Panc1 (cell line): ENCODE data around the gene KIR3DL3. TPM values are rescaled to one million over a fixed set of nuclear protein-coding genes. Genes with fewer than 3 reads are reported as not detected.

ENCODE experiments used
- ATAC-seq: fragments of 200-7000 bp; cut with Tn5 transposase; 2 replicates; pipeline ENCODE4 v1.9.1; 2020; ENCODE audit warnings: mild to moderate bottlenecking, moderate library complexity
- BruUV-seq: library from RNA; stranded (reverse); fragments of 400-500 nt; replicated peaks from 2 replicates; lab custom pipeline; 2021; lab: Mats Ljungman, UMichigan
- CTCF ChIA-PET: fragments of 300-600 bp; sonication (Branson Sonifier 250); formaldehyde crosslinking; loops from one replicate; lab custom pipeline; 2022; ENCODE audit warnings: antibody characterized with exemption; lab: Charles Lee
- POLR2A ChIA-PET: fragments of 300-600 bp; sonication (Branson Sonifier 250); formaldehyde crosslinking; loops from one replicate; lab custom pipeline; 2022; ENCODE audit warnings: antibody characterized with exemption; lab: Charles Lee
- DNase-seq: peaks from one replicate; pipeline ENCODE4 v3.0.0-alpha.2; 2010; ENCODE audit warnings: low read depth, low spot score
- H3K27ac ChIP-seq: 2 replicates; pipeline ENCODE4 v1.5.1; 2011; ENCODE audit warnings: mild to moderate bottlenecking, low read length, inconsistent platforms
- H3K27me3 ChIP-seq: fragments of 200-500 bp; sonication (Bioruptor generic); 2 replicates; pipeline ENCODE4 v1.6.0; 2014; ENCODE audit warnings: low read length, inconsistent platforms; ENCODE audit not compliant: control insufficient read depth, insufficient read depth
- H3K36me3 ChIP-seq: fragments of 200-500 bp; sonication (Bioruptor generic); 2 replicates; pipeline ENCODE4 v1.5.1; 2014; ENCODE audit warnings: inconsistent platforms, mild to moderate bottlenecking, low read length, moderate library complexity; ENCODE audit not compliant: control insufficient read depth, insufficient read depth
- H3K4me1 ChIP-seq: 2 replicates; pipeline ENCODE4 v1.5.1; 2011; ENCODE audit warnings: inconsistent platforms, mild to moderate bottlenecking, low read length, moderate library complexity; ENCODE audit not compliant: control insufficient read depth, insufficient read depth
- H3K4me3 ChIP-seq, 2 experiments: 2 replicates each; pipeline ENCODE4 v1.5.1; 2011 to 2012; ENCODE audit warnings: low read depth in 2 of 2, low read length in 2 of 2, mild to moderate bottlenecking in 2 of 2, inconsistent platforms in 1 of 2, moderate library complexity in 1 of 2
- H3K9me3 ChIP-seq: fragments of 200-500 bp; sonication (Bioruptor generic); 2 replicates; pipeline ENCODE4 v1.5.1; 2014; ENCODE audit warnings: low read depth, mild to moderate bottlenecking, inconsistent platforms, low read length, moderate library complexity; ENCODE audit not compliant: control insufficient read depth, insufficient read depth
- POLR2AphosphoS5 ChIP-seq: IDR thresholded peaks from 2 replicates; pipeline ENCODE4 v1.6.1; 2012; ENCODE audit warnings: mild to moderate bottlenecking, low read depth, low read length, moderate library complexity
- SIN3A ChIP-seq: IDR thresholded peaks from 2 replicates; pipeline ENCODE4 v1.6.1; 2012; ENCODE audit warnings: low read depth, mild to moderate bottlenecking, low read length, moderate library complexity, borderline replicate concordance; ENCODE audit not compliant: insufficient read depth
- TCF7L2 ChIP-seq: IDR thresholded peaks from 2 replicates; pipeline ENCODE4 v1.6.1; 2011; ENCODE audit warnings: mild to moderate bottlenecking, low read depth, low read length, inconsistent platforms
- in situ Hi-C: cut with HindIII; loops from 2 replicates; pipeline ENCODE4 v1.10.0; 2016; ENCODE audit warnings: low sequenced_read_pairs, low pct_unique_long_range_greater_than_20kb
- intact Hi-C: fragments of 100-400 bp; cut with micrococcal nuclease; formaldehyde crosslinking; loops from one replicate; pipeline ENCODE4 v1.10.0; 2022; ENCODE audit not compliant: unreplicated experiment
- total RNA-seq: library from RNA; stranded (reverse); gene quantifications from one replicate; pipeline ENCODE4 v1.2.1, GENCODE V29; 2021; ENCODE audit not compliant: unreplicated experiment
- TF ChIP-seq, protein P1 (sequence below): fragments of 450-650 bp; IDR thresholded peaks from 2 replicates; pipeline ENCODE4 v1.5.1; 2017; ENCODE audit warnings: mild to moderate bottlenecking
- TF ChIP-seq, protein P2 (sequence below), 2 experiments: IDR thresholded peaks; 2 replicates each; pipeline ENCODE4 v1.6.1; 2011 to 2012; ENCODE audit warnings: low read depth in 2 of 2, control low read depth in 1 of 2, low read length in 1 of 2, mild to moderate bottlenecking in 1 of 2, moderate library complexity in 1 of 2; ENCODE audit not compliant: insufficient read depth in 1 of 2

The KIR3DL3 gene
- total RNA-seq, 1 experiment from 2014 or later, result not detected

DNA sequence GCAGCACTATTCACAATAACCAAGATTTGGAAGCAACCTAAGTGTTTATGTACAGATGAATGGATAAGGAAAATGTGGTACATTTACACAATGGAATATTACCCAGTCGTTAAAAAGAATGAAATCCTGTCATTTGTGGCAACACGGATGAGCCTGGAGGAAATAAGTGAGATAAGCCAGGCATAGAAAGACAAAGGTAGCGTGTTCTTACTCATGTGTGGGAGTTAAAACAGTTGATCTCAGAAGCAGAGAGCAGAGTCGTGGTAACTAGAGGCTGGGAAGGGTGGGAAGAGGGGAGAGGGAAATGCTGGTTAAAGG, 32.0 kb upstream of the KIR3DL3 start:
- Histone ChIP-seq H3K27ac (no peak overlapping the region), H3K4me1 (no peaks in the 10 kb centered on the region), H3K4me3 (no peak overlapping the region), H3K9me3 (no peaks in the 10 kb centered on the region), H3K36me3 (no peaks in the 10 kb centered on the region), H3K27me3 (peaks cover 39% of the 10 kb centered on the region)
- in situ Hi-C loops, result no loop called here
- intact Hi-C loops, result no loop called here
- POLR2A ChIA-PET, result no interaction called here
- BruUV-seq, result no TSS peak
- TF ChIP-seq, protein P1, sequence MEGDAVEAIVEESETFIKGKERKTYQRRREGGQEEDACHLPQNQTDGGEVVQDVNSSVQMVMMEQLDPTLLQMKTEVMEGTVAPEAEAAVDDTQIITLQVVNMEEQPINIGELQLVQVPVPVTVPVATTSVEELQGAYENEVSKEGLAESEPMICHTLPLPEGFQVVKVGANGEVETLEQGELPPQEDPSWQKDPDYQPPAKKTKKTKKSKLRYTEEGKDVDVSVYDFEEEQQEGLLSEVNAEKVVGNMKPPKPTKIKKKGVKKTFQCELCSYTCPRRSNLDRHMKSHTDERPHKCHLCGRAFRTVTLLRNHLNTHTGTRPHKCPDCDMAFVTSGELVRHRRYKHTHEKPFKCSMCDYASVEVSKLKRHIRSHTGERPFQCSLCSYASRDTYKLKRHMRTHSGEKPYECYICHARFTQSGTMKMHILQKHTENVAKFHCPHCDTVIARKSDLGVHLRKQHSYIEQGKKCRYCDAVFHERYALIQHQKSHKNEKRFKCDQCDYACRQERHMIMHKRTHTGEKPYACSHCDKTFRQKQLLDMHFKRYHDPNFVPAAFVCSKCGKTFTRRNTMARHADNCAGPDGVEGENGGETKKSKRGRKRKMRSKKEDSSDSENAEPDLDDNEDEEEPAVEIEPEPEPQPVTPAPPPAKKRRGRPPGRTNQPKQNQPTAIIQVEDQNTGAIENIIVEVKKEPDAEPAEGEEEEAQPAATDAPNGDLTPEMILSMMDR, result no peak
- TF ChIP-seq TCF7L2 (no peak), POLR2AphosphoS5 (no peak), SIN3A (no peak)
- TF ChIP-seq, protein P2, sequence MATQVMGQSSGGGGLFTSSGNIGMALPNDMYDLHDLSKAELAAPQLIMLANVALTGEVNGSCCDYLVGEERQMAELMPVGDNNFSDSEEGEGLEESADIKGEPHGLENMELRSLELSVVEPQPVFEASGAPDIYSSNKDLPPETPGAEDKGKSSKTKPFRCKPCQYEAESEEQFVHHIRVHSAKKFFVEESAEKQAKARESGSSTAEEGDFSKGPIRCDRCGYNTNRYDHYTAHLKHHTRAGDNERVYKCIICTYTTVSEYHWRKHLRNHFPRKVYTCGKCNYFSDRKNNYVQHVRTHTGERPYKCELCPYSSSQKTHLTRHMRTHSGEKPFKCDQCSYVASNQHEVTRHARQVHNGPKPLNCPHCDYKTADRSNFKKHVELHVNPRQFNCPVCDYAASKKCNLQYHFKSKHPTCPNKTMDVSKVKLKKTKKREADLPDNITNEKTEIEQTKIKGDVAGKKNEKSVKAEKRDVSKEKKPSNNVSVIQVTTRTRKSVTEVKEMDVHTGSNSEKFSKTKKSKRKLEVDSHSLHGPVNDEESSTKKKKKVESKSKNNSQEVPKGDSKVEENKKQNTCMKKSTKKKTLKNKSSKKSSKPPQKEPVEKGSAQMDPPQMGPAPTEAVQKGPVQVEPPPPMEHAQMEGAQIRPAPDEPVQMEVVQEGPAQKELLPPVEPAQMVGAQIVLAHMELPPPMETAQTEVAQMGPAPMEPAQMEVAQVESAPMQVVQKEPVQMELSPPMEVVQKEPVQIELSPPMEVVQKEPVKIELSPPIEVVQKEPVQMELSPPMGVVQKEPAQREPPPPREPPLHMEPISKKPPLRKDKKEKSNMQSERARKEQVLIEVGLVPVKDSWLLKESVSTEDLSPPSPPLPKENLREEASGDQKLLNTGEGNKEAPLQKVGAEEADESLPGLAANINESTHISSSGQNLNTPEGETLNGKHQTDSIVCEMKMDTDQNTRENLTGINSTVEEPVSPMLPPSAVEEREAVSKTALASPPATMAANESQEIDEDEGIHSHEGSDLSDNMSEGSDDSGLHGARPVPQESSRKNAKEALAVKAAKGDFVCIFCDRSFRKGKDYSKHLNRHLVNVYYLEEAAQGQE (IDR thresholded peaks at IDR 0.05; ENCODE audit: insufficient read depth in 1 of 2, low read depth in 2 of 2, low read length in 1 of 2), result no peak
- no peak for ATAC-seq
- DNase-seq, result no peak
- CTCF ChIA-PET, result no interaction called here

DNA sequence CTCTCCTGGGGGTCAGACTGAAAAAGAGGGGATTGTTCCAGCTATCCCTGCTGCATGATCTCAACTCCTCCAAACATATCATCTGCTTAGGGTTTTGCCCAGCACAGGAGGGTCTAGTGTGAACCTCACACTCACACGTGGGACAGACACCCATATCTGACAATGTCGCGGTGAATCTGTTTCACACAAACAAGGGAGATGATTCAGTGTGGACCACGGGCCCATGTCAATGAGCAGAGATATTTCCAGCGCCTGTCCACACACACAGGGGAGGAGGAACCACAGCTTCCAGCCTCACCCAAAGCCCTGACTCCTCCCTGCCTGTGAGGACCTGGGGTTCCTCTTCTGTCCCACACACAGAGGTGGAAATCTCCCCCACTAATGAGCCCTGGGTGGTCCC, 29.6 kb upstream of the KIR3DL3 start:
- Histone ChIP-seq H3K27me3 (peaks cover 18% of the 10 kb centered on the region; the same call in 1 of the 2 replicates), H3K4me1 (no peaks in the 10 kb centered on the region), H3K9me3 (no peaks in the 10 kb centered on the region), H3K36me3 (no peaks in the 10 kb centered on the region), H3K27ac (no peak overlapping the region), H3K4me3 (no peak overlapping the region)
- BruUV-seq, result no TSS peak
- DNase-seq (no peak), ATAC-seq (no peak)
- POLR2A ChIA-PET, result no interaction called here
- TF ChIP-seq, protein P1, result no peak
- TF ChIP-seq TCF7L2, result no peak
- no peak for TF ChIP-seq SIN3A
- TF ChIP-seq, protein P2 (IDR thresholded peaks at IDR 0.05; ENCODE audit: insufficient read depth in 1 of 2, low read depth in 2 of 2, low read length in 1 of 2), result no peak
- no peak for TF ChIP-seq POLR2AphosphoS5
- CTCF ChIA-PET, result no interaction called here
- intact Hi-C loops, result no loop called here
- in situ Hi-C loops, result no loop called here
